ENCODE measurements around the gene PUM1. TPM values are rescaled to one million over a fixed set of nuclear protein-coding genes. Genes with fewer than 3 reads are reported as not detected.

The PUM1 gene
- total RNA-seq, 4 donors from 2014 or later: 61.6 to 109 (median 76.9) TPM

GRCh38 chr1:30907481-30908315, 157.8 kb downstream of the PUM1 start:
- peak in 1 of 3 donors; percentile 51 for DNase-seq
- H3K9me3 ChIP-seq: no peaks in the 10 kb centered on the region
- H3K4me3 ChIP-seq: peak overlapping the region; percentile 28 to 64 (median 48)
- peaks cover 0 to 8% of the 10 kb centered on the region in 2 donors for H3K27me3 ChIP-seq
- no peaks in the 10 kb centered on the region for H3K36me3 ChIP-seq
- peaks cover 0 to 33% (median 10%) of the 10 kb centered on the region in 4 donors for H3K4me1 ChIP-seq
- peak overlapping the region in 3 of 4 donors; percentile 30 to 68 (median 52) for H3K27ac ChIP-seq
- no peak for TF ChIP-seq CTCF (IDR thresholded peaks at IDR 0.05)
- TF ChIP-seq POLR2A (IDR thresholded peaks at IDR 0.05): no peak

GRCh38 chr1:30906631-30907441, 158.7 kb downstream of the PUM1 start:
- peak overlapping the region in 2 of 4 donors; percentile 55 to 64 for H3K4me3 ChIP-seq
- no peak for TF ChIP-seq POLR2A (IDR thresholded peaks at IDR 0.05)
- no peak for TF ChIP-seq CTCF (IDR thresholded peaks at IDR 0.05)
- DNase-seq: peak in 1 of 3 donors; percentile 39
- H3K27ac ChIP-seq: peak overlapping the region in 1 of 4 donors; percentile 30
- no peaks in the 10 kb centered on the region for H3K36me3 ChIP-seq
- peaks cover 0 to 42% (median 10%) of the 10 kb centered on the region in 4 donors for H3K4me1 ChIP-seq
- H3K27me3 ChIP-seq: peaks cover 0 to 8% of the 10 kb centered on the region in 2 donors
- no peaks in the 10 kb centered on the region for H3K9me3 ChIP-seq

- peak in 1 of 3 donors; percentile 41 for DNase-seq
- Histone ChIP-seq H3K9me3 (no peaks in the 10 kb centered on the region), H3K4me3 (no peak overlapping the region), H3K27me3 (peaks cover 0 to 8% of the 10 kb centered on the region in 2 donors), H3K27ac (no peak overlapping the region), H3K4me1 (peaks cover 0 to 50% (median 10%) of the 10 kb centered on the region in 4 donors), H3K36me3 (no peaks in the 10 kb centered on the region)
- no peak for TF ChIP-seq POLR2A (IDR thresholded peaks at IDR 0.05)
Measured at GRCh38 chr1:30905916-30906620, 159.4 kb downstream of the PUM1 start.

- no peak overlapping the region for H3K4me3 ChIP-seq
- no peaks in the 10 kb centered on the region for H3K36me3 ChIP-seq
- no peak overlapping the region for H3K27ac ChIP-seq
- peaks cover 0 to 8% of the 10 kb centered on the region in 2 donors for H3K27me3 ChIP-seq
- H3K4me1 ChIP-seq: peaks cover 0 to 53% (median 10%) of the 10 kb centered on the region in 4 donors
- TF ChIP-seq CTCF (IDR thresholded peaks at IDR 0.05) (no peak), POLR2A (IDR thresholded peaks at IDR 0.05) (no peak)
- H3K9me3 ChIP-seq: no peaks in the 10 kb centered on the region
- DNase-seq: no peak
Measured at GRCh38 chr1:30905403-30905802, 160.1 kb downstream of the PUM1 start.

- no peak overlapping the region for H3K4me3 ChIP-seq
- H3K9me3 ChIP-seq: no peaks in the 10 kb centered on the region
- DNase-seq: peak in 1 of 3 donors; percentile 10
- no peak for TF ChIP-seq POLR2A (IDR thresholded peaks at IDR 0.05)
- TF ChIP-seq CTCF (IDR thresholded peaks at IDR 0.05): no peak
- H3K27me3 ChIP-seq: peaks cover 0 to 8% of the 10 kb centered on the region in 2 donors
- no peaks in the 10 kb centered on the region for H3K36me3 ChIP-seq
- peaks cover 0 to 53% (median 10%) of the 10 kb centered on the region in 4 donors for H3K4me1 ChIP-seq
- H3K27ac ChIP-seq: no peak overlapping the region
Measured at GRCh38 chr1:30904962-30905335, 160.6 kb downstream of the PUM1 start.
